GM18858 (cell line): ENCODE data around the gene MED7.

Experiments used
- ATAC-seq: cut with Tn5 transposase; IDR thresholded peaks from one replicate; pipeline ENCODE4 v1.9.1; 2021; ENCODE audit not compliant: unreplicated experiment

The MED7 gene

GRCh38 chr5:157107508-157107907, 35.2 kb downstream of the MED7 start:
- no peak for ATAC-seq

GRCh38 chr5:157106630-157107461, 35.8 kb downstream of the MED7 start:
- ATAC-seq: no peak

GRCh38 chr5:157100140-157100679, 42.5 kb downstream of the MED7 start:
- ATAC-seq: peak; percentile 72

GRCh38 chr5:157088342-157088990, 54.2 kb downstream of the MED7 start:
- peak; percentile 77 for ATAC-seq
